K562 (cell line): ENCODE measurements around the gene INO80E. TPM values are rescaled to one million over a fixed set of nuclear protein-coding genes. Genes with fewer than 3 reads are reported as not detected.

Experiments used
- AFF1 ChIP-seq, 2 experiments: fragments of 450-650 bp; IDR thresholded peaks; 2 replicates each; pipeline ENCODE4 v1.6.1; 2018; ENCODE audit warnings: mild to moderate bottlenecking in 2 of 2, low read depth in 1 of 2; ENCODE audit not compliant: partially characterized antibody in 2 of 2
- CSDE1 ChIP-seq, 2 experiments: fragments of 450-650 bp; IDR thresholded peaks; 2 replicates each; pipeline ENCODE4 v1.6.1; 2016; ENCODE audit warnings: mild to moderate bottlenecking in 1 of 2
- EZH2 ChIP-seq: IDR thresholded peaks from 2 replicates; pipeline ENCODE4 v1.6.1; 2012; ENCODE audit warnings: low read depth, mild to moderate bottlenecking, inconsistent platforms, low read length, borderline replicate concordance
- FOXP4 ChIP-seq: sonication (generic); formaldehyde crosslinking; IDR thresholded peaks from 2 replicates; pipeline ENCODE4 v1.8.0; 2022; ENCODE audit warnings: mild to moderate bottlenecking, missing genetic modification reagents, borderline replicate concordance
- HLTF ChIP-seq: fragments of 450-650 bp; IDR thresholded peaks from 2 replicates; pipeline ENCODE4 v1.6.1; 2016
- MCM3 ChIP-seq: fragments of 450-650 bp; IDR thresholded peaks from 2 replicates; pipeline ENCODE4 v1.6.1; 2016
- MLLT1 ChIP-seq, 2 experiments: fragments of 450-650 bp; IDR thresholded peaks; 2 replicates each; pipeline ENCODE4 v1.6.1; 2016
- NR2C1 ChIP-seq, 2 experiments: fragments of 450-650 bp; IDR thresholded peaks; 2 replicates each; pipeline ENCODE4 v1.6.1; 2017; ENCODE audit warnings: mild to moderate bottlenecking in 2 of 2, antibody characterized with exemption in 1 of 2, inconsistent platforms in 1 of 2, missing compliant biosample characterization in 1 of 2, missing genetic modification characterization in 1 of 2
- SLC30A9 ChIP-seq: fragments of 250-450 bp; sonication (Bioruptor Pico); IDR thresholded peaks from 2 replicates; pipeline ENCODE4 v1.8.0; 2022; ENCODE audit warnings: mild to moderate bottlenecking, moderate library complexity
- SNRNP70 ChIP-seq: fragments of 200-400 bp; formaldehyde crosslinking; optimal IDR thresholded peaks from 2 replicates; pipeline ENCODE3; 2017; ENCODE audit warnings: low read depth, low read length
- SREBF2 ChIP-seq: sonication (generic); formaldehyde crosslinking; IDR thresholded peaks from 2 replicates; pipeline ENCODE4 v1.4.0; 2020; ENCODE audit warnings: mild to moderate bottlenecking, missing genetic modification reagents
- TAF1 ChIP-seq: IDR thresholded peaks from 2 replicates; pipeline ENCODE4 v1.6.1; 2011; ENCODE audit warnings: mild to moderate bottlenecking, low read length, moderate library complexity; ENCODE audit not compliant: insufficient read depth, control insufficient read depth, severe bottlenecking; ENCODE audit errors: extremely low read depth
- ZFP30 ChIP-seq: fragments of 250-450 bp; sonication (Bioruptor Pico); IDR thresholded peaks from 2 replicates; pipeline ENCODE4 v1.8.0; 2022; ENCODE audit warnings: moderate library complexity, mild to moderate bottlenecking, inconsistent platforms, borderline replicate concordance
- ZHX1 ChIP-seq: fragments of 150-350 bp; conservative IDR thresholded peaks from 2 replicates; pipeline ENCODE4 v1.6.1; 2014; ENCODE audit warnings: low read length
- ZNF561 ChIP-seq: fragments of 450-650 bp; formaldehyde crosslinking; conservative IDR thresholded peaks from 2 replicates; pipeline ENCODE4 v1.4.0; 2020; ENCODE audit warnings: mild to moderate bottlenecking, moderate library complexity
- ZNF57 ChIP-seq: fragments of 450-650 bp; formaldehyde crosslinking; IDR thresholded peaks from 2 replicates; pipeline ENCODE4 v1.4.0; 2020; ENCODE audit warnings: mild to moderate bottlenecking, moderate library complexity
- ZNF668 ChIP-seq: fragments of 250-450 bp; sonication (Bioruptor Pico); IDR thresholded peaks from 2 replicates; pipeline ENCODE4 v1.8.0; 2022; ENCODE audit warnings: mild to moderate bottlenecking, inconsistent platforms
- polyA plus RNA-seq, 8 experiments: library from polyadenylated mRNA; depleted of rRNA in 4 of 8; stranded (reverse) in 5 of 8; unstranded in 3 of 8; fragments of >200 nt; fragmentation: Nextera tagmentation in 2 of 8; fragmentation: Illumina TruSeq in 1 of 8; extraction: Ambion mirVana in 2 of 8; extraction: Trizol in 1 of 8; gene quantifications; 2 replicates each; pipeline versions ENCODE4 v1.2.1 to v1.2.3, GENCODE V29; 2011 to 2014; ENCODE audit warnings: inconsistent platforms in 1 of 8, missing spikeins in 1 of 8
- total RNA-seq, 7 experiments: library from RNA; depleted of rRNA in 6 of 7; stranded (reverse); fragments of >200 nt in 6 of 7; fragmentation: Illumina TruSeq in 2 of 7; extraction: Trizol in 2 of 7; gene quantifications; 2 replicates each; pipeline versions ENCODE4 v1.2.1 to v1.2.3, GENCODE V29; 2011 to 2021; ENCODE audit warnings: low replicate concordance in 1 of 7

The INO80E gene
- total and polyA plus RNA-seq, 9 of the 15 experiments (the other 6 are each of a cell fraction or from before 2014, with no cell fraction given), result 0.31 to 102 (median 49.3) TPM

- TF ChIP-seq EZH2 (no peak), SREBF2 (no peak; the same call in 1 of the 2 replicates), NR2C1 (IDR thresholded peaks at IDR 0.05) (no peak), NR2C1 (tag; IDR thresholded peaks at IDR 0.05) (no peak), ZNF668 (CRISPR knock-in tag) (no peak), ZNF57 (CRISPR knock-in tag) (no peak), TAF1 (peak; percentile 59), ZFP30 (no peak), MCM3 (no peak), FOXP4 (CRISPR knock-in tag) (no peak; the same call in 1 of the 2 replicates), SLC30A9 (CRISPR knock-in tag) (no peak), ZHX1 (no peak; the same call in 1 of the 2 replicates), CSDE1 (IDR thresholded peaks at IDR 0.05) (peak in 1 of 2 experiments; percentile 98; a peak in 2 of 4 replicates), HLTF (no peak), MLLT1 (IDR thresholded peaks at IDR 0.05) (no peak), SNRNP70 (no peak), AFF1 (IDR thresholded peaks at IDR 0.05; ENCODE audit: low read depth in 1 of 2, partially characterized antibody in 2 of 2) (peak in 1 of 2 experiments; percentile 64), ZNF561 (CRISPR knock-in tag) (no peak)
Measured at GRCh38 chr16:30052671-30053372, 56.8 kb downstream of the INO80E start (continued).
